Liver (tissue), 2 donors: Measurements from ENCODE around the gene DBNDD2.

Experiments used
- CTCF ChIP-seq: fragments of 150-350 bp; IDR thresholded peaks from 2 replicates; pipeline ENCODE4 v1.5.1; 2017; ENCODE audit warnings: improper control_type of control experiment, low read depth, low read length; ENCODE audit not compliant: missing input control
- YY1 ChIP-seq: IDR thresholded peaks from 2 replicates; pipeline ENCODE4 v1.6.1; 2016; ENCODE audit warnings: antibody characterized with exemption, mild to moderate bottlenecking
- donor health status: healthy.

DNA sequence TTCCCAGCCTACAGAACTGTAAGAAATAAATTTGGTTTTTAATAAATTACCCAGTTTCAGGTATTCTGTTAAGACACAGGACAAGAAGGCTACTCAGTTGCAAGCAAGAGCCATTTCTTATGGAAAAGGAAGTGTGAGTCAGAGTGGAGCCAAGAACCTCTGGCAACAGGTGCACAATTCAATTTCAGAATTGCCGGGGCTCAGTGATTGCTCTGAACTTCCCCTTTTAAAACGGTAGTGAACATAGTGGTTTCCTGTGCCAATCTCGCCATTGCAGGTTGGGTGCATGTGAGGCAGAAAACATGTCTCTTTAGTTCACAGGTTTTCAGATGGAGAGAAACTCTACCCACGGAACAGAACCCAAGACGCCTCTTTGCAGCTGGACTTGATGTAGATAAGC, 24.2 kb downstream of the DBNDD2 start:
- TF ChIP-seq CTCF: no peak
- no peak for TF ChIP-seq YY1
